ENCODE results near the gene ST7. TPM values are rescaled to one million over a fixed set of nuclear protein-coding genes. Genes with fewer than 3 reads are reported as not detected.
A peak's percentile ranks its signal among the peaks of the same experiment; 100 is the strongest.

The ST7 gene
- total RNA-seq, 2 experiments from 2014 or later: 6.7 to 7.4 TPM

GRCh38 chr7:117008886-117009531 is 55.7 kb downstream of the ST7 start:
- peaks cover 47% of the 10 kb centered on the region for H3K27me3 Mint-ChIP-seq
- peaks cover 2% of the 10 kb centered on the region for H3K36me3 Mint-ChIP-seq (ENCODE audit: low read depth)
- H3K4me1 Mint-ChIP-seq: peaks cover 49% of the 10 kb centered on the region
- H3K27ac Mint-ChIP-seq: peak overlapping the region; percentile 47
- H3K4me3 Mint-ChIP-seq: no peak overlapping the region
- no peaks in the 10 kb centered on the region for H3K9me3 Mint-ChIP-seq
- ChIA-PET POLR2A (interaction anchor here (0.7 to 2.8 kb wide), 3 partner anchors 11 to 92 kb away, joined by 3 to 9 read pairs (median 5); partner anchors contain the start of gene ST7), CTCF (interaction anchor here (0.7 to 2.3 kb wide), 7 partner anchors 24 to 125 kb away, joined by 3 to 5 read pairs (median 4); no protein-coding TSS in a partner anchor)
- DNase-seq: peak; percentile 56

DNA sequence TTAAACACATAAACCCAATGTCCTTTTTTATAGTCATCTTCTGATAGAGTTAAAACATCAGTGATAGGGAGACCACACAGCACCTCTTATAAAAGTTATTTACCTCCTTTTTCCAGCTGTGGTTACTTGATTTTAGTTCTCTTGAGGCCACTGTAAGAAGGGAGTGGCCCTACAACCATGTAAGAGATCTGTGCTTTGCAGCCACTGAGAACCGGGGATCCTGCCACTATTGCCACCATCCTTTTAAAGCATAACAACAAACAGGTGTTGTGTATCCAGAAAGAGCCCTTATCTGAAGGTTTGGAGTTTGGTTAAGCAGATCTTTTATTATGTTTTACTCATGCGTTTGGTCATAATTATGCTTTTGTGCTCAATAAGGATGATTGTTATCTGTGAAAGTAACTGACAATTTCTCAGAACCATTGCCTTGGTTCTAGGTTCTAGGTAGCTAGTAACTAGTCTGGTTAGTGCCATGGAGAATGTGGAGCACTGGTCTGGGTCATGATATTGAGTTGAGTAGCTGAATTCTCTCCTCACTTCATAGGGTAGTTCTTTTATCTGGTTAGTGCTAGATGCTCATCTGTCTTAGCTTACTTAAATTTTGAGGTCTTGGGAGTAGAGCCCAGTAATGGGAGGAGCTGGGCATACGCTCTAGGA is 56.5 kb downstream of the ST7 start:
- no peaks in the 10 kb centered on the region for H3K36me3 Mint-ChIP-seq (ENCODE audit: low read depth)
- H3K9me3 Mint-ChIP-seq: no peaks in the 10 kb centered on the region
- peak overlapping the region; percentile 19 for H3K27ac Mint-ChIP-seq
- H3K27me3 Mint-ChIP-seq: peaks cover 48% of the 10 kb centered on the region
- H3K4me1 Mint-ChIP-seq: peaks cover 54% of the 10 kb centered on the region
- no peak overlapping the region for H3K4me3 Mint-ChIP-seq
- no peak for DNase-seq
- POLR2A ChIA-PET: interaction anchor here (0.7 to 2.8 kb wide), 5 partner anchors 12 to 91 kb away, joined by 3 to 9 read pairs (median 5); partner anchors contain the start of gene ST7
- CTCF ChIA-PET: interaction anchor here (0.5 to 5.2 kb wide), 8 partner anchors 19 to 119 kb away, joined by 3 to 42 read pairs (median 5); no protein-coding TSS in a partner anchor

- no peaks in the 10 kb centered on the region for H3K36me3 Mint-ChIP-seq (ENCODE audit: low read depth)
- DNase-seq: no peak
- H3K4me3 Mint-ChIP-seq: no peak overlapping the region
- no peaks in the 10 kb centered on the region for H3K9me3 Mint-ChIP-seq
- H3K27me3 Mint-ChIP-seq: peaks cover 46% of the 10 kb centered on the region
- peaks cover 57% of the 10 kb centered on the region for H3K4me1 Mint-ChIP-seq
- ChIA-PET POLR2A (interaction anchor here (1.1 to 2.8 kb wide), 4 partner anchors 11 to 57 kb away, joined by 3 to 9 read pairs (median 6); partner anchors contain the start of gene ST7), CTCF (interaction anchor here (0.5 to 5.2 kb wide), 5 partner anchors 20 to 111 kb away, joined by 3 to 42 read pairs (median 5); no protein-coding TSS in a partner anchor)
- peak overlapping the region; percentile 19 for H3K27ac Mint-ChIP-seq
These were observed 57.3 kb downstream of the ST7 start for GRCh38 chr7:117010375-117011133.

DNA sequence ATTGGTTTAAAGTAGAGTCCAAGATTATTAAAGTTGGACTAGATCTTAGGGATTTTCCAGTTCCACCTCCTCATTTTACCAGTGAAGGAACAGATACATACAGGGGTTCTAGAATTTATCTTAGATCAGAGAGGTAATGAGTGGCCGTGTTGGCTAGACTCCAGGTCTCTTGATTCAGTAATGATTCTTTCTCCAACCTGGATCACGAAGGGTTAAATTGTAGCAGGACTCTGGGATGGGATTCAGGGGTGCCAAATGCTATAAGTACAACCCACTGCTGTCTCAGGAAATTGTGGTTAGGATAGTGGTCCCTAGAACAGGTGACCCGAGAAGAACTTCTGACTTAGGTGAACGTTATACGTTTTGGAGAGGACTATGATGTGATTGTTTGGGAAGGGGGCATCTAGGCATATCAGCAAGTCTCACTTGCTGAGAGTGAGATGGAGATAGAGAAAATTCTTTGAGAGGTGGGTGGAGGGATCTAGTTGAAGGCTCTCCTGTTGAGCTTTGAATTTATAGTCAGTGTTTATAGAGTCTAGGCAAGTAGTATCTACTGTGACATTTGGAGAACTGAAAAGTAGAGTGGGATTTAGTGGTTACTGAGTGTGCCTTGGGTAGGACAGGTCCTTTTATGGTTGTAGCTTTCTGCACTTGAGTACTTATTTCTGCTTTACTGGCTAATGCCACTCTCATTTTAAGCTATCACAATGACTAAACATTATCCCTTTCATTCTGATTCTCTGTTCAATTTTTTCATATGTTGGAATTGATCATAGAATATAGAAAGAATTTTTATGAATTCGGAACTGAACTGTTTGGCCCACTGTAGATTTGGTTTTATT is 58.3 kb downstream of the ST7 start:
- Mint-ChIP-seq H3K4me3 (no peak overlapping the region), H3K27me3 (peaks cover 44% of the 10 kb centered on the region), H3K4me1 (peaks cover 57% of the 10 kb centered on the region), H3K36me3 (ENCODE audit: low read depth) (no peaks in the 10 kb centered on the region), H3K9me3 (no peaks in the 10 kb centered on the region), H3K27ac (no peak overlapping the region)
- ChIA-PET POLR2A (interaction anchor here (1.0 to 2.8 kb wide), 5 partner anchors 10 to 58 kb away, joined by 3 to 9 read pairs (median 4); partner anchors contain the start of gene ST7), CTCF (interaction anchor here (0.7 to 5.2 kb wide), 7 partner anchors 13 to 539 kb away, joined by 3 to 42 read pairs (median 4); no protein-coding TSS in a partner anchor)
- DNase-seq: no peak

- no peak for DNase-seq
- POLR2A ChIA-PET: interaction anchor here (1.0 kb wide), 1 partner anchor 26 kb away, joined by 3 read pairs; no protein-coding TSS in a partner anchor
- H3K27ac Mint-ChIP-seq: no peak overlapping the region
- H3K9me3 Mint-ChIP-seq: no peaks in the 10 kb centered on the region
- no peak overlapping the region for H3K4me3 Mint-ChIP-seq
- CTCF ChIA-PET: interaction anchor here (0.7 to 5.2 kb wide), 6 partner anchors 14 to 539 kb away, joined by 3 to 42 read pairs (median 4); no protein-coding TSS in a partner anchor
- peaks cover 42% of the 10 kb centered on the region for H3K27me3 Mint-ChIP-seq
- H3K4me1 Mint-ChIP-seq: peaks cover 54% of the 10 kb centered on the region
- peaks cover under 1% of the 10 kb centered on the region for H3K36me3 Mint-ChIP-seq (ENCODE audit: low read depth)
These were observed 59.0 kb downstream of the ST7 start for GRCh38 chr7:117012284-117012683.

DNA sequence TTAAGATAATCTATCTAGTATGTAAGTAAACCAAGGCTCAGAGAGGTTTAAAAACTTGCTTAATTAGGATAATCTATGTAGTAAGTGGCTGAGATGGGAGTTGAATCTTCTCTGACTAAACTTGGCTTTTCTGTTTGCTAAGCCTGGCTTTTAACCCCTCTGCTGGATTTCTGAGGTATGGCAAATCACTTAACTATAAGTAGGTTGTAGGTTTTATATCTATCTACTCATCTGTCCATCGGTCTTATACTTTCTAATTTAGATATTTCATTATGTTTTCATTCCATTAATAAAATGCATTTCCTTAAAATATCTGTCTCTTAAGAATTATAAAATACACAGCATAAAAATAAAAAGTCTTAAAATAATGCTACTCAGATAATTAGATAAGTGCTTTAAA is 59.4 kb downstream of the ST7 start:
- H3K9me3 Mint-ChIP-seq: no peaks in the 10 kb centered on the region
- no peak for DNase-seq
- ChIA-PET CTCF (interaction anchor here (0.8 to 5.2 kb wide), 5 partner anchors 22 to 112 kb away, joined by 3 to 42 read pairs (median 6); no protein-coding TSS in a partner anchor), POLR2A (no interaction called here)
- H3K27ac Mint-ChIP-seq: no peak overlapping the region
- no peak overlapping the region for H3K4me3 Mint-ChIP-seq
- H3K27me3 Mint-ChIP-seq: peaks cover 41% of the 10 kb centered on the region
- peaks cover 2% of the 10 kb centered on the region for H3K36me3 Mint-ChIP-seq (ENCODE audit: low read depth)
- peaks cover 53% of the 10 kb centered on the region for H3K4me1 Mint-ChIP-seq

- Mint-ChIP-seq H3K36me3 (ENCODE audit: low read depth) (peaks cover 2% of the 10 kb centered on the region), H3K27me3 (peaks cover 30% of the 10 kb centered on the region), H3K4me3 (no peak overlapping the region), H3K9me3 (no peaks in the 10 kb centered on the region), H3K27ac (no peak overlapping the region), H3K4me1 (peaks cover 40% of the 10 kb centered on the region)
- CTCF ChIA-PET: interaction anchor here (1.8 to 5.2 kb wide), 2 partner anchors 26 to 29 kb away, joined by 6 to 42 read pairs; no protein-coding TSS in a partner anchor
- DNase-seq: no peak
- POLR2A ChIA-PET: no interaction called here
These were observed 60.9 kb downstream of the ST7 start for GRCh38 chr7:117014099-117014656.

- no peak for DNase-seq
- peaks cover 35% of the 10 kb centered on the region for H3K4me1 Mint-ChIP-seq
- H3K36me3 Mint-ChIP-seq (ENCODE audit: low read depth): peaks cover 2% of the 10 kb centered on the region
- no peak overlapping the region for H3K4me3 Mint-ChIP-seq
- H3K27ac Mint-ChIP-seq: no peak overlapping the region
- H3K9me3 Mint-ChIP-seq: no peaks in the 10 kb centered on the region
- peaks cover 29% of the 10 kb centered on the region for H3K27me3 Mint-ChIP-seq
- CTCF ChIA-PET: interaction anchor here (1.8 to 5.2 kb wide), 2 partner anchors 26 to 30 kb away, joined by 6 to 42 read pairs; no protein-coding TSS in a partner anchor
- POLR2A ChIA-PET: no interaction called here
These were observed 61.4 kb downstream of the ST7 start for GRCh38 chr7:117014673-117015133.

DNA sequence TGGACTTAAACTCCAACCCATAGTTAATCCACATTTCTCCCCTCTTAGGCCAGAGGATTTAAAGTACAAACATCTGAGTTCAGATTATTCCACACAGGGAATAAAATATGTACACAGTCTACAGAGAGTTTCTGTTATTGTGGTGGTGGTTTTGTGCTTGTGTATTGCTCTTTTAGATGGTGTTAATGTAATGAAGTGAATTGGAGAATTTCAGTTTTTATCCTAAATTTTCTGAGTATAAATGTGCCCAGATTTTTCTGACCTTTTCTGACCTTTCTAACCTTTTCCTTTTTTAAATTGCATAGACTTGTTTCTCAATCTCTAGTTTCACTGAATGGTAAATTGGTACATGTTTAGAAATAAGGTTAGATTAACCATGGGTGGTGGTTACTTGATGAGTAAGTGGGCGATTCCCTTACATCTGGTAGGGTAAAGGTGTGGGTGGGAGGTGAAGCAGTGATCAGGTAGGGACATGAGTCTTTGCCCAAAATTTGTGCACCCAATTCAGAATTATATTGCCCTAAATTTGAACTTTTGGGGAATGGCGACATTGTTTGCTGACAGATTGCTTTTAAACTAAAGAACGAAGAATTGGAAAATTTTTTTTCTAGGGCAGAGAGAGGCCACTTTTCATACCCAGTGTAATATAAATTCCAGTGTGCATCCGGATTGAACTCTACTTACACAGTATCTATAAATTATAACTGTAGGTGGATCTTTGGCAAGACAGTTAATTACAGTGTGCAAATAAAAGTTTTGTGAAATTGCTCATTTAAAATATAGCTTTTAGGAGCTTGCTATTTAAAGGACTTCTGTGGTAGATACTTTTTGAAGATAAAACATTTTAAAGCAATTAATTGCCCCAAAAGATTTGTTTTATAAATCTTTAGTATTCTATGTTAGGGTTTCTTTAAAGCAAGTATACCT is 62.2 kb downstream of the ST7 start:
- Mint-ChIP-seq H3K27ac (no peak overlapping the region), H3K9me3 (no peaks in the 10 kb centered on the region), H3K4me3 (no peak overlapping the region)

DNA sequence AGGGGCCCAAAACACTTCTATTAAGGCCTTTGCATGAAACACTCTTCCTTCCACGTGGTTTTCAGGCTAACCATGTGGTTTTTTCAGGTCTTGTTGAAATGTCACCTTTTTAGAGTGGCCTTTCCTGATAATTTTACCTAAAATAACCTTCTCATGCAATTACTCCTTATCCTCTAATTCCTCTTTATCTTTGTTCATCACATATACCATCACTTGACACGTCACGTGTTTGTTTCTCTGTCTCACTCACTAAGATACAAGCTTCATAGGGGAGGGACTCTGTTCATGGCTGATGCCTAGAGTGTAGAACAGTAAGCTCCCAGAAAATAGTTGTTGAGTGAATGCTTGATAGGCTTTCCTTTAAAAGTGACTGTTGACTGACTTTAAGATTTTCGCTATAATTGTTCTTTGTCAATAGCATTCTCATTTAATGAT is 63.7 kb downstream of the ST7 start:
- peaks cover 2% of the 10 kb centered on the region for H3K36me3 Mint-ChIP-seq (ENCODE audit: low read depth)
- no peaks in the 10 kb centered on the region for H3K9me3 Mint-ChIP-seq
- no peak overlapping the region for H3K27ac Mint-ChIP-seq
- ChIA-PET POLR2A (no interaction called here), CTCF (no interaction called here)
- H3K4me1 Mint-ChIP-seq: peaks cover 12% of the 10 kb centered on the region
- no peak overlapping the region for H3K4me3 Mint-ChIP-seq
- peaks cover 9% of the 10 kb centered on the region for H3K27me3 Mint-ChIP-seq
- no peak for DNase-seq

More for the DNA sequence above, 62.2 kb downstream of the ST7 start:
- peaks cover 27% of the 10 kb centered on the region for H3K4me1 Mint-ChIP-seq
- ChIA-PET CTCF (no interaction called here), POLR2A (no interaction called here)
- peaks cover 24% of the 10 kb centered on the region for H3K27me3 Mint-ChIP-seq
- DNase-seq: no peak
- H3K36me3 Mint-ChIP-seq (ENCODE audit: low read depth): peaks cover 2% of the 10 kb centered on the region

All from activated CD4-positive, alpha-beta memory T cell treated with anti-CD3 and anti-CD28 coated beads, Interleukin-2, amount 10 ng/mL, durations not matched to agents 7 days and 5 days (primary cell).